Superior temporal gyrus (tissue), 1 donor: ENCODE measurements around the gene MN1.

Source experiments
- DNase-seq: peaks from one replicate; pipeline ENCODE4 v3.0.0-alpha.2; 2016; ENCODE audit errors: extremely low spot score

Gene MN1

DNA sequence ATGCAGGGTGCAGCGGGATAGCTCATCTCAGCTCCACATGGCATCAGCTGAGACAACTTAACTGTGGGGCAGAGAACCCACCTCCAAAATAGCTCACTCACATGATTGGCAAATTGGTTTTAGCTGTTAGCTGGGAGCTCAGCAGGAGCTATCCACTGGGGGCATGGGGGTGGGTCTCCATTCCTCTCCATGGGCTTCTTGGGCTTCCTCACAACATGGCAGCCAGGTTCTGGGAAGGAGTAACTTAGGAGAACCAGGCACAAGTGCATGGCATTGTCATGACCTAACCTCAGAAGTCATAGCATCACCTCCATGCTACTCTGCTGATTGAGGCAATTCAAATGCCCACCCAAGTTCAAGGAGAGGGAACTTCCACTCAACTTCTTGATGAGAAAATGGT, 85.5 kb downstream of the MN1 start:
- DNase-seq = no peak

DNA sequence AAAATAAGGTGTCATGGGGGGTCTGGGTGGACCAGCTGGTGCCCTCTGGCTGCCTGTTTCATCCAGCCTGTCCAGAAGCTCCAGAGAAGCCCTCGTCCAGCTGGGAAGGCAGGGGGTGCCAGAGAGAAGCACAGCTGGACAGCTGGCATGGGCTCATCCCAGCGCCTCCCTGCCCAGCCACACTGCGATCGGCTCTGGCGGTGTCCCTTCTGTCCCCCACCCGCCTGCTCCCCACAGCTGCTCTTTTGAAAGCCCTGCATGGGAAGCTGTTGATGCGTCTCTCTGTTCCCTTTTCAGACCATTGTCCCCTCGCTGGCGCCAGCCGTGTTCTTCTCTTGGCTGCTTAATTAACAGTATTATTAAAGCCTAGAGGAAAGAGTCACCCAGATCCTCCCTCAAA, 86.5 kb downstream of the MN1 start:
- peak; percentile 92 for DNase-seq

DNA sequence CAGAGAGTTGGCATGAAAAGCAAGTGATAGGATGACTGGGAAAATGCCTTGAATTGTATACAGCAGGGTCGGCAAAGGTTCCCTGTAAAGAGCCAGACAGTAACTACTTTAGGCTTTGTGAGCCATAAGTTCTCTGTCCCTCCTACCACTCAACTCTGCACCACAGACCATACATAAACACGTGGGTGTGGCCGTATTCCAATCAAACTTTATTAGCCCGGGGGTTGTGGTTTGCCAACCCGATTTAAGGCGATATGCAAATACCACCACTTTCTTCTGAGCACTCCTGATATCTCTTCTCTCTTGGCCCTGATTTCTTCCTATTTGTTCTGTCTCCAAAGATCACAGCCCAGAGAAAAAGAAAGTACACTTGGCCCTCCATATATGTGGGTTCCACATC, 87.5 kb downstream of the MN1 start:
- DNase-seq = no peak

DNA sequence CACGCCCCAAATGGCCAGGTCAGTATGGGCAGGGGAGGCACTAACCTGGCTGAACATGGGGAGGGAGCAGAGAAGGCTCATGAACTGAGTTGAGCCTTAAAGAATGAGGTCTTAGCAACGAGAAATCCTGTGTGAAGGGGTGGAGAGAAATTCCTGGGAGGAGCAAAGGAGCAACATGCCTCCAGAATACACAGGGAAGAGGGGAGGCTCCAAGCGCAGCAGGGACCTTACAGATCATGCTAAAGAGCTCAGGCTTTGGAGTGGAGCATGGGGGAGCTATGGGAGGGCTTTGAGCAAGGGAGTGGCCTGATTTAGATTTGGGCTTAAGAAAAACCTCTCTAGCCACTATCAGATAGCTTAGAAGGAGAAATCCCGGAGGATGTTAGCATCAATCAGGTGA, 88.1 kb downstream of the MN1 start:
- DNase-seq = no peak

DNA sequence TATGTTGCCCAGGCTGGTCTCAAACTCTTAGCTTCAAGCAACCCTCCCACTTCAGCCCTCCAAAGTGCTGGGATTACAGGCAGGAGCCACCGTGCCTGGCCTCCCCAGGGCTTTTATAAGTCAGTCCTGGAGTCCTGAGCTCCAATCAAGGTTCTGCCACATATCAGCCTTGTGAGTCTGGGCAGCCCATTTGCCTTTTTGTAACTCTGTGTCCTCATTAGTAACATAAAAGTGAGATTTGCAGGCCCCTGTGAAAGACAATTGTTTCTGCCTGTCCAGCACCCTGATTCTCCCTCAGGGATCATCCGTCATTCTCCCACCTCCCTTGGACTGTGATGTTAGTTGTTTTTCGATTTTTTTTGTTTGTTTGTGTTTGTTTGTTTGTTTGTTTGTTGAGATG, 89.8 kb downstream of the MN1 start:
- DNase-seq = no peak

DNA sequence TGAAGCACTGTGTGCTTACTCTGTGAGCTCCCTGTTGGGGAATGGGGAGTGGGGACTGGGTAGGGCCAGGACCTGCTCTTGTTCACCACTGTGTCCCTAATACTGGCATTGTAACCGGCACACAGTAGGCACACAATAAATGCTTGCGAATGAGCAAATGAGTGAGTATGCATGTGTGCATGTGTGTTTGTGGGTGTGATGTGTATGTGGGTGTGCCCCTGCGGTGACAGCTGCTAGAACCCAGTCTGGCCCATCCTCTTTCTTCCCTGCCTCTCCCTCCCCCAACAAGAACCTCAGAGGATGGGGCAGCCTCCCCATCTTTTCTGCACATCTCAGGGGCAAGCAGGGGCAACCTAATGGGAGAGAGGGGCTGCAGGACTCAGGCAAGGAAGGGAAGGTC, 90.5 kb downstream of the MN1 start:
- no peak for DNase-seq

DNA sequence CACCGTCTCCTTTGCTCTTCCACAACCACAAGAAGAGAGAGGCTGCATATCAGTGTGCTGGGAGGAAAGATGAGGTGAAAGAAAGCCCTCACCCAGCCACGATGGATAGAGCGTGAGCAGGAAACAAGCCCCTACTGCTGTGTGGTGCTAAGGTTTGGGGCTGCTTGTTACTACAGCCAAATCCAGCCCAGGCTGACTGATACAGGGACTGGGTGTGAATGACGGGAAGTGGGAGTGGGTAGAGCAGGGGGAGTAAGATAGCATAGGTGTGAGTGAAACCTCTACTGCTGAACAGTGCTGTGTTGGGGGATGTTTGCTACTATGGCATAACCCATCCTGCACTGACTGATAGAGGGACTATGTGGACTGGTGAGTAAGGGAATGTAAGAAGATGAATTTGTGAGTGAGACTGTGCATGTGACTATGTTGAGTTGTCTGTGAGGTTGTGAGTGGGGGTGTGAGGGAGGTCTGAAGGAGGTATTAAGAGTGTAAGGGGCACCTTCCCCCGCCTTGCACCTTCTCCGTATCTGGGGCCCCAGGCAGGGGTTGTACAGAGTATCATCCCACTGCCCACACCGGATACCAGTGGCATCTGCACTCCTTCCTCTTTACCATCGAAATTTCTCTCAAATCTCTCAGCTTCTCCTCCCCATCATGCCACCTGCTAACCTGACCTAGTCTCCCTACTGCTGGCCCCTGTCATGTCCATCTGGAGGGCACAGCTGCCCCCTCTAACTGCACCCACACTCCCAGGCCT, 91.5 kb downstream of the MN1 start:
- DNase-seq = no peak

DNA sequence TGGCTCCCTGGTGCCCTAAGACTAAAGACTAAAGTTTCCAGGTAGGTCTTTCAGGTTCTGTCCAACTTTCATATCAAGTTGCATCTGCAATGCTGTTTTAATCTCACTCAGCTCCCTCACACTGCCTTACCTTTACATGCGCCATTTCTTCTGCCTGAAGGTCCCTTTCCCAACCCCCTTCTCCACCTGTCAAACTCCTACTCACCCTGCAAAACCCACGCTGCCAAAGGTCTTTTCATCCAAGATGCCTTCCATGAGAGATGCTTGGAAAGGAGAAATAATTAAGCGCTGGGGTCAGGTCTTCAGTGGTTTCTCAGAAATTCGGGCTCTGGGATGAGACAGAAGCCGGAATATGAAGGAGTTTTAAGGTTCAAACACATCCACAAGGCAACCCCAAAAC, 95.1 kb downstream of the MN1 start:
- DNase-seq = no peak

DNA sequence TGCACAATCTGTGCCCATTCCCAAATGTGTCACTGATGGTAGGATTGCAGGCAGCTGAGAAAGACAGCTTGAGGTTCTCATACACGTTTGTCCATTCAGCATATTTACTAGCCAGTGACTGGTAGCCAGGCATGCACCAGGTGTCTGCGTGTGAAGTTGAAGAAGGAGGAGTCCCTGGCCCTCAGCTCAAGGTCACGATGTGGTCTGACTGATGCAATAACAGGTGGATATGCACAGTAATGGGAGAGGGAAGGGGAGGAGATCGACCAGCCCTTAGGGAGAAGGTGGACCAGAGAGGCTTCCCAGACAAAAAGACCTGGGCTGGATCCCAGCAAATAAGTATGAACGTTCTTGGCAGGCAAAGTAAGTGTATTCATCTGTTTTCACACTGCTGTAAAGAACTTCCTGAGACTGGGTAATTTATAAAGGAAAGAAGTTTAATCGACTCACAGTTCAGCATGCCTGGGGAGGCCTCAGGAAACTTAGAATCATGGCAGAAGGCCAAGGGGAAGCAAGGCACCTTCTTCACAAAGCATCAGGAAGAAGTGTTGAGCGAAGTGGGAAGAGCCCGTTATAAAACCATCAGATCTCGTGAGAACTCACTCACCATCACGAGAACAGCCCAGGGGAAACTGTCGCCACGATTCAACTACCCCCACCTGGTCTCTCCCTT, 96.0 kb downstream of the MN1 start:
- DNase-seq = no peak

DNA sequence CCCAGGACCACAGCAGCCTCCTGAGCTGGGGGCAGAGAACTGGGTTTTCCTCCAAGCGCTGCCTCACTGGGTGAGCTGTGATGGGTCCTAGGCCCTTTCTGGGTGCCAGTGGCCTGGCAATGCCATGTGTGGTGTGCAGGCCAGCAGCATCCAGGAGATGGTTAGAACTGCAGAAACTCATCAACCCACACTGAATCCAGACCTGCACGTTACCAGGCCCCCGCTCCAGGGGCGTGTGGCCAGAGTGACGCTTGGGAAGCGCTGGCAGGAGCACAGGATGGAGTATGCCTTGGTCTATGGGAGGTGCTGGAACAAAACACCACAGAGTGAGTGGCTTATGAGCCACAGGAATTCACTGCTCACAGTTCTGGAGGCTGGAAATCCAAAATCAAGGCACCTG, 97.0 kb downstream of the MN1 start:
- no peak for DNase-seq

DNA sequence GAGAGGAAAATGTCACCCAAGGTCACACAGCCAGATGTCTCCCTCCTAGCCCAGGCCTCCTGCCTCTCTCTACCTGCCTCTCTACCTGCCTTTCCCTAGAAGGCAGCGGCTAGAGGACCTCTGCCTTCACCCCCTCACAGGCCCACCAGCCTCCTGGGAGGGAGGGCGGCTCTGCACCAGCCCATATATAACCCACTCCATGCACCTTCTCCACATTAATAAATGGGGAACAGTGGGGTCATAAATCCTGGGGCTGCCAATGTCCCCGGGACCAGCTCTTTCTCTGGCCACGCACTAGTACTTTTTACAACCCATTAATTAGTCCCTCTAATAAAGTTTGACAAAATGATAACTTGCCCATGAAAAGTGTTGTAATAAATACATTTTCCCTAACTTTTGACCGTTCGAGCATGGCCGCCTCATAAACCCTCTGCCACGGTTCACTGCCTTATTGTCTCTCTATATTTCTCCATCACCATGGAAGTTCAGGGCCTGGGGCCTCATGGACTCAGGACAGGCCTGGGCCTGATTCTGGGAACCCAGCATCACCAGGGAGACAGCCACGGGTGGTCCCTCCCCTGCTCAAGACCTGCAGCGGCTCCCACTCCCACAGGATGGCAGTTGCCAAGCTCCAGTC, 102.1 kb downstream of the MN1 start:
- no peak for DNase-seq

DNA sequence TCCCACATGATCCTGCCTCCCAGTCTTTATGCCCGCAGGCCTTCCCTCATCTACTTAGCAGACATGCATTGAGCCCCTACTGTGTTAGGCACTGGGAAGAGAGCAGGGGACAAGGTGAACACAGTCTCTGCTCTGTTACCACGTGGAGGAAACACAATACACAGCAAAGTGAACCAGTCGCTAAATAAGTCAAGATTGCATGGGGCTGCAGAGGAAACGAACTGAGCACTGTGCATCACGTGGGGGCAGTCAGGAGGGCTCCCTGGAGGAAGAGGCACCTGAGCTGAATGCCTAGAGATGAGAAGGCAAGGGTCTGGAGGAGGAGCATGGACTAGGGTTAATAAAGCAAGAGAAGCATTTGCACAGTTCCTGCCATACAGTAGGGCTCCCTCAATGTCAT, 102.7 kb downstream of the MN1 start:
- peak; percentile 3 for DNase-seq
